ENCODE results near the gene KRTAP25-1. TPM values are rescaled to one million over a fixed set of nuclear protein-coding genes. Genes with fewer than 3 reads are reported as not detected.

Gene KRTAP25-1
- polyA plus RNA-seq, 1 donor from 2014 or later, result not detected

- H3K9me2 ChIP-seq (ENCODE audit: insufficient read depth, low read length), result no peaks in the 10 kb centered on the region
- no peaks in the 10 kb centered on the region for H3K27me3 ChIP-seq (ENCODE audit: insufficient read depth, low read depth, low read length)
- no peak overlapping the region for H3K4me2 ChIP-seq (ENCODE audit: low read length)
- H3K9ac ChIP-seq (ENCODE audit: low read length), result no peak overlapping the region
- no peaks in the 10 kb centered on the region for H3K79me2 ChIP-seq (replicated peaks; ENCODE audit: insufficient read depth, low read length)
- no peak overlapping the region for H2AFZ ChIP-seq (ENCODE audit: low read depth, low read length)
- H3K27ac ChIP-seq (ENCODE audit: low read length), result no peak overlapping the region
- TF ChIP-seq SMC3 (conservative IDR thresholded peaks at IDR 0.05; ENCODE audit: poor library complexity) (no peak), CTCF (IDR thresholded peaks at IDR 0.05; ENCODE audit: poor library complexity, severe bottlenecking) (no peak), TAF1 (IDR thresholded peaks at IDR 0.05; ENCODE audit: low read depth) (no peak), EP300 (conservative IDR thresholded peaks at IDR 0.05; ENCODE audit: poor library complexity, severe bottlenecking) (no peak), RAD21 (conservative IDR thresholded peaks at IDR 0.05) (no peak), POLR2AphosphoS5 (IDR thresholded peaks at IDR 0.05) (no peak), EZH2 (IDR thresholded peaks at IDR 0.05; ENCODE audit: borderline replicate concordance, insufficient read depth, low read length, poor library complexity, severe bottlenecking) (no peak), REST (IDR thresholded peaks at IDR 0.05; ENCODE audit: borderline replicate concordance) (no peak), MXI1 (conservative IDR thresholded peaks at IDR 0.05; ENCODE audit: poor library complexity, severe bottlenecking) (no peak)
- H4K20me1 ChIP-seq (ENCODE audit: insufficient read depth), result no peaks in the 10 kb centered on the region
- no peak overlapping the region for H3K4me3 ChIP-seq (ENCODE audit: low read length)
- H3K36me3 ChIP-seq (ENCODE audit: insufficient read depth, low read length), result no peaks in the 10 kb centered on the region
- no peaks in the 10 kb centered on the region for H3F3A ChIP-seq (ENCODE audit: insufficient read depth, low read length, poor library complexity, severe bottlenecking)
- H3K9me3 ChIP-seq (ENCODE audit: low read length), result no peaks in the 10 kb centered on the region
These were observed 33.2 kb downstream of the KRTAP25-1 start for GRCh38 chr21:30256100-30256499.

- Histone ChIP-seq H3K9me3 (ENCODE audit: low read length) (no peaks in the 10 kb centered on the region), H3K79me2 (replicated peaks; ENCODE audit: insufficient read depth, low read length) (no peaks in the 10 kb centered on the region), H3K36me3 (ENCODE audit: insufficient read depth, low read length) (no peaks in the 10 kb centered on the region), H4K20me1 (ENCODE audit: insufficient read depth) (no peaks in the 10 kb centered on the region), H3K9me2 (ENCODE audit: insufficient read depth, low read length) (no peaks in the 10 kb centered on the region), H3K9ac (ENCODE audit: low read length) (no peak overlapping the region), H3K27ac (ENCODE audit: low read length) (no peak overlapping the region), H3K4me2 (ENCODE audit: low read length) (no peak overlapping the region), H3K4me3 (ENCODE audit: low read length) (no peak overlapping the region), H3F3A (ENCODE audit: insufficient read depth, low read length, poor library complexity, severe bottlenecking) (no peaks in the 10 kb centered on the region), H3K27me3 (ENCODE audit: insufficient read depth, low read depth, low read length) (no peaks in the 10 kb centered on the region), H2AFZ (ENCODE audit: low read depth, low read length) (no peak overlapping the region)
- no peak for TF ChIP-seq RAD21 (conservative IDR thresholded peaks at IDR 0.05)
- no peak for TF ChIP-seq TAF1 (IDR thresholded peaks at IDR 0.05; ENCODE audit: low read depth)
- no peak for TF ChIP-seq CTCF (IDR thresholded peaks at IDR 0.05; ENCODE audit: poor library complexity, severe bottlenecking)
- TF ChIP-seq MXI1 (conservative IDR thresholded peaks at IDR 0.05; ENCODE audit: poor library complexity, severe bottlenecking), result no peak
- no peak for TF ChIP-seq EP300 (conservative IDR thresholded peaks at IDR 0.05; ENCODE audit: poor library complexity, severe bottlenecking)
- TF ChIP-seq SMC3 (conservative IDR thresholded peaks at IDR 0.05; ENCODE audit: poor library complexity), result no peak
- no peak for TF ChIP-seq EZH2 (IDR thresholded peaks at IDR 0.05; ENCODE audit: borderline replicate concordance, insufficient read depth, low read length, poor library complexity, severe bottlenecking)
- no peak for TF ChIP-seq REST (IDR thresholded peaks at IDR 0.05; ENCODE audit: borderline replicate concordance)
- TF ChIP-seq POLR2AphosphoS5 (IDR thresholded peaks at IDR 0.05), result no peak
These were observed 33.6 kb downstream of the KRTAP25-1 start for GRCh38 chr21:30255679-30256078.
